Measurements from ENCODE around the gene MRPS12.

Gene MRPS12

DNA sequence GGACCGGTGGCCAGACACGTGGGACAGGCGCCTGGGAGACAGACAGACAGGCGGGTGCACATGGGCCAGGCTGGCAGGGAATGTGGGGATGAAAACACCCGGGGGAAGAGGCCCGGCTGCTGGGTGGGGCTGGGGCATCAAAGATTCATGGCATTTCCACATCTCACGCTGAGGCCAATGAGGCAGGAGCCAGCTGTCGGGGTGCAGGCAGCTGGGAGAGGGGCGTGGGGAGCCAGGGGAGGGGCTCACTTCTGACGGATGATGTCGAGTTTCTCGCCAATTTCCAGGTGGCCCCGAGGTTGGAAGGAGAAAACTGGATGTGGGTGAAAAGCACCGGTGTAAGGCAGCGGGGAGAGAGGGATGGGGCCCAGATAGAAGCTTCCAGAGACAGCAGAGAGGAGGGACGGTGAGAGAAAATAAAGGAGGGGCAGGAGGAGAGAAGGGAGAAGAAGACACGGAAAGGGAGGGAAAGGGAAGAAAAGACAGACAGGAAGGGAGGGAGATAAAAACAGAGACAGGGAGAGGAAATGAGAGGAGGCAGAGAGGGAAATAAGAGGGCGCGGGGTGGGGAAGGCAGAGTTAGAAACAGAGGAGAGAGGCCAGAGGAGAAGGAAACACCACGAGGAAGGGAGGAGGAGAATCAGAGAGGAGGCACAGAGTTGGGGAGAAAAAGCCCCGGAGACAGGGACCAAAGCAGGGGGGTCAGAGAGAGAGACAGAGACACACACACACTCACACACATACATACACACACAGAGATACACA, 10.7 kb upstream of the MRPS12 start:
- no peak for DNase-seq (ENCODE audit: low read depth)
- no peak overlapping the region for H3K4me3 ChIP-seq (ENCODE audit: low read depth, low read length)
- TF ChIP-seq POLR2A (IDR thresholded peaks at IDR 0.05; ENCODE audit: extremely low read depth, insufficient read length) (no peak), MYC (IDR thresholded peaks at IDR 0.05; ENCODE audit: low read depth, low read length) (no peak)
- TF ChIP-seq, protein P1, sequence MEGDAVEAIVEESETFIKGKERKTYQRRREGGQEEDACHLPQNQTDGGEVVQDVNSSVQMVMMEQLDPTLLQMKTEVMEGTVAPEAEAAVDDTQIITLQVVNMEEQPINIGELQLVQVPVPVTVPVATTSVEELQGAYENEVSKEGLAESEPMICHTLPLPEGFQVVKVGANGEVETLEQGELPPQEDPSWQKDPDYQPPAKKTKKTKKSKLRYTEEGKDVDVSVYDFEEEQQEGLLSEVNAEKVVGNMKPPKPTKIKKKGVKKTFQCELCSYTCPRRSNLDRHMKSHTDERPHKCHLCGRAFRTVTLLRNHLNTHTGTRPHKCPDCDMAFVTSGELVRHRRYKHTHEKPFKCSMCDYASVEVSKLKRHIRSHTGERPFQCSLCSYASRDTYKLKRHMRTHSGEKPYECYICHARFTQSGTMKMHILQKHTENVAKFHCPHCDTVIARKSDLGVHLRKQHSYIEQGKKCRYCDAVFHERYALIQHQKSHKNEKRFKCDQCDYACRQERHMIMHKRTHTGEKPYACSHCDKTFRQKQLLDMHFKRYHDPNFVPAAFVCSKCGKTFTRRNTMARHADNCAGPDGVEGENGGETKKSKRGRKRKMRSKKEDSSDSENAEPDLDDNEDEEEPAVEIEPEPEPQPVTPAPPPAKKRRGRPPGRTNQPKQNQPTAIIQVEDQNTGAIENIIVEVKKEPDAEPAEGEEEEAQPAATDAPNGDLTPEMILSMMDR (IDR thresholded peaks at IDR 0.05; ENCODE audit: low read depth, low read length), result no peak
- TF ChIP-seq, protein P2, sequence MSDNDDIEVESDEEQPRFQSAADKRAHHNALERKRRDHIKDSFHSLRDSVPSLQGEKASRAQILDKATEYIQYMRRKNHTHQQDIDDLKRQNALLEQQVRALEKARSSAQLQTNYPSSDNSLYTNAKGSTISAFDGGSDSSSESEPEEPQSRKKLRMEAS (IDR thresholded peaks at IDR 0.05; ENCODE audit: low read depth, low read length), result no peak

GRCh38 chr19:38920602-38921419, 9.9 kb upstream of the MRPS12 start:
- H3K4me3 ChIP-seq (ENCODE audit: low read depth, low read length), result no peak overlapping the region
- no peak for DNase-seq (ENCODE audit: low read depth)
- TF ChIP-seq, protein P1 (IDR thresholded peaks at IDR 0.05; ENCODE audit: low read depth, low read length), result no peak
- TF ChIP-seq POLR2A (IDR thresholded peaks at IDR 0.05; ENCODE audit: extremely low read depth, insufficient read length) (no peak), MYC (IDR thresholded peaks at IDR 0.05; ENCODE audit: low read depth, low read length) (no peak)
- TF ChIP-seq, protein P2 (IDR thresholded peaks at IDR 0.05; ENCODE audit: low read depth, low read length), result no peak

- no peak overlapping the region for H3K4me3 ChIP-seq (ENCODE audit: low read depth, low read length)
- TF ChIP-seq MYC (IDR thresholded peaks at IDR 0.05; ENCODE audit: low read depth, low read length) (no peak), POLR2A (IDR thresholded peaks at IDR 0.05; ENCODE audit: extremely low read depth, insufficient read length) (no peak)
- TF ChIP-seq, protein P1 (IDR thresholded peaks at IDR 0.05; ENCODE audit: low read depth, low read length), result no peak
- TF ChIP-seq, protein P2 (IDR thresholded peaks at IDR 0.05; ENCODE audit: low read depth, low read length), result no peak
- no peak for DNase-seq (ENCODE audit: low read depth)
These were observed 9.1 kb upstream of the MRPS12 start for GRCh38 chr19:38921420-38922274.

DNA sequence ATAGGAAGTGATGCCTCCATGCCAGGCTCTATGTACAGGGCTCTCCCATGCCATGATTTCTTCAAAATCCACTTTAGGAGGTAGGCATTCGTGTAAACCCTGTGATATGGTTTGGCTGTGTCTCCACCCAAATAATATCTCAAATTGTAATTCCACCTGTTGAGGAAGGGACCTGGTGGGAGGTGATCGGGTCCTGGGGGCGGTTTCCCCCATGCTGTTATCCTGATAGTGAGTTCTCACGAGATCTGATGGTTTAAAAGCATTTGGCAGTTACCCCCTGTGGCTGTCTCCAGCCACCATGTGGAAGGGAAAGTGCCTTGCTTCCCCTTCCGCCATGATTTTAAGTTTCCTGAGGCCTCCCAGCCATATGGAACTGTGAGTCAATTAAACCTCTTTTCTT, 8.3 kb upstream of the MRPS12 start:
- H3K4me3 ChIP-seq (ENCODE audit: low read depth, low read length), result no peak overlapping the region

More for the DNA sequence above, 8.3 kb upstream of the MRPS12 start:
- TF ChIP-seq POLR2A (IDR thresholded peaks at IDR 0.05; ENCODE audit: extremely low read depth, insufficient read length), result no peak
- TF ChIP-seq, protein P1 (IDR thresholded peaks at IDR 0.05; ENCODE audit: low read depth, low read length), result no peak
- TF ChIP-seq, protein P2 (IDR thresholded peaks at IDR 0.05; ENCODE audit: low read depth, low read length), result no peak
- no peak for TF ChIP-seq MYC (IDR thresholded peaks at IDR 0.05; ENCODE audit: low read depth, low read length)
- DNase-seq (ENCODE audit: low read depth), result no peak

All from NB4 (cell line).